ENCODE data around the gene CXCL16. TPM values are rescaled to one million over a fixed set of nuclear protein-coding genes. Genes with fewer than 3 reads are reported as not detected.

CXCL16 gene
- total and polyA plus RNA-seq, 10 of the 15 experiments (the other 5 are each of a cell fraction or from before 2014, with no cell fraction given) = 0.15 to 2.2 (median 0.65) TPM

GRCh38 chr17:4747847-4748246, 8.1 kb upstream of the CXCL16 start (continued):
- TF ChIP-seq, protein P1, sequence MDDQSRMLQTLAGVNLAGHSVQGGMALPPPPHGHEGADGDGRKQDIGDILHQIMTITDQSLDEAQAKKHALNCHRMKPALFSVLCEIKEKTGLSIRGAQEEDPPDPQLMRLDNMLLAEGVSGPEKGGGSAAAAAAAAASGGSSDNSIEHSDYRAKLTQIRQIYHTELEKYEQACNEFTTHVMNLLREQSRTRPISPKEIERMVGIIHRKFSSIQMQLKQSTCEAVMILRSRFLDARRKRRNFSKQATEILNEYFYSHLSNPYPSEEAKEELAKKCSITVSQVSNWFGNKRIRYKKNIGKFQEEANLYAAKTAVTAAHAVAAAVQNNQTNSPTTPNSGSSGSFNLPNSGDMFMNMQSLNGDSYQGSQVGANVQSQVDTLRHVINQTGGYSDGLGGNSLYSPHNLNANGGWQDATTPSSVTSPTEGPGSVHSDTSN (IDR thresholded peaks at IDR 0.05; ENCODE audit: insufficient replicate concordance, low read depth, low read length) = no peak
- TF ChIP-seq GABPA (IDR thresholded peaks at IDR 0.05; ENCODE audit: low read depth) (no peak), RUNX3 (IDR thresholded peaks at IDR 0.05; ENCODE audit: low read length) (peak; percentile 19; the same call in 1 of the 2 replicates), ETV6 (conservative IDR thresholded peaks at IDR 0.05 in 1 of 2, IDR thresholded peaks at IDR 0.05 in 1 of 2; ENCODE audit: borderline replicate concordance in 1 of 2, low read depth in 1 of 2) (peak in 1 of 2 experiments; percentile 70; a peak in 1 of 4 replicates), ZNF687 (IDR thresholded peaks at IDR 0.05) (no peak), HDGF (IDR thresholded peaks at IDR 0.05) (no peak), MYC (IDR thresholded peaks at IDR 0.05; ENCODE audit: insufficient read depth, insufficient read length, insufficient replicate concordance, low read length, severe bottlenecking) (no peak), CREB1 (IDR thresholded peaks at IDR 0.05; ENCODE audit: low read depth) (no peak), KLF5 (IDR thresholded peaks at IDR 0.05; ENCODE audit: partially characterized antibody) (no peak), CREM (IDR thresholded peaks at IDR 0.05; ENCODE audit: low read depth) (peak; percentile 27; the same call in 1 of the 2 replicates), YY1 (IDR thresholded peaks at IDR 0.05; ENCODE audit: low read depth, low read length) (no peak)
- TF ChIP-seq, protein P2, sequence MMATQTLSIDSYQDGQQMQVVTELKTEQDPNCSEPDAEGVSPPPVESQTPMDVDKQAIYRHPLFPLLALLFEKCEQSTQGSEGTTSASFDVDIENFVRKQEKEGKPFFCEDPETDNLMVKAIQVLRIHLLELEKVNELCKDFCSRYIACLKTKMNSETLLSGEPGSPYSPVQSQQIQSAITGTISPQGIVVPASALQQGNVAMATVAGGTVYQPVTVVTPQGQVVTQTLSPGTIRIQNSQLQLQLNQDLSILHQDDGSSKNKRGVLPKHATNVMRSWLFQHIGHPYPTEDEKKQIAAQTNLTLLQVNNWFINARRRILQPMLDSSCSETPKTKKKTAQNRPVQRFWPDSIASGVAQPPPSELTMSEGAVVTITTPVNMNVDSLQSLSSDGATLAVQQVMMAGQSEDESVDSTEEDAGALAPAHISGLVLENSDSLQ (IDR thresholded peaks at IDR 0.05) = peak; percentile 64

Measured in GM12878 (cell line).